ENCODE data around the gene INTS11. TPM values are rescaled to one million over a fixed set of nuclear protein-coding genes. Genes with fewer than 3 reads are reported as not detected.
A peak's percentile ranks its signal among the peaks of the same experiment; 100 is the strongest.

The INTS11 gene
- total RNA-seq, 2 donors from 2014 or later = 97.3 to 178 TPM

DNA sequence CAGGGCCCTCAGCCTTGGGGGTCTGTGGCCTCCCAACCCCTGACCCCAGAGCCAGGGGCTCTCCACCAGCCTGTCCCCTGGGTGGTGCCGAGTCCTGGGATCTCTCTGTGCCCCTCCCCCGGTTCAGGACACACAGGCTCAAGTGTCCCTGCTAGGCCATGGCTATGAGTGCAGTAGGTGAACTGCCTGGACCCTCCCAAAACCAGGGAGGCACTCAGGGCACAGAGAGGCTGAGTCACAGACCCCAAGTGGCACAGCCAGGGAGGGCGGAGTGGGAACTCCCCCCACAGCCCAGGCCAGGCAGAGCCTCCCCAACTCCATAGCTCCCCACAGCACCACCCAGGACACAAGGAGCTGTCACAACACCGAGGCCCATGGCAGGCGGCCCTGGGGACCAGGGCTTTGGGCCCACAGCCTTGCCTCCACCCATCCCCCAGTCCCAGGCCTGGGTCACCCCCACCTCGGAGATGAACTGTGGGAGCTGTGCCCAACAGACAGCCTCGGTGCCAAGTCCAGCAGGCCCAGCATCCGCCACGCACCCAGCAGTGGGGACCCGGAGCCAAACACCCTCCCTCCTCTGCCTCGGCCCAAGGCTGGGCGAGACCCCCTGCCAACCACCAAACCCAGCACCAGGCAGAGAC, 21.5 kb upstream of the INTS11 start:
- WGBS = 55% methylated on average over 10 of the region's 12 CpGs
- H3K27me3 ChIP-seq (replicated peaks; ENCODE audit: insufficient read depth) = no peaks in the 10 kb centered on the region
- H3K4me1 ChIP-seq (replicated peaks) = peaks cover 14% of the 10 kb centered on the region
- no peak for TF ChIP-seq POLR2AphosphoS5 (IDR thresholded peaks at IDR 0.05)
- TF ChIP-seq POLR2A (IDR thresholded peaks at IDR 0.05) = no peak
- TF ChIP-seq, protein P1, sequence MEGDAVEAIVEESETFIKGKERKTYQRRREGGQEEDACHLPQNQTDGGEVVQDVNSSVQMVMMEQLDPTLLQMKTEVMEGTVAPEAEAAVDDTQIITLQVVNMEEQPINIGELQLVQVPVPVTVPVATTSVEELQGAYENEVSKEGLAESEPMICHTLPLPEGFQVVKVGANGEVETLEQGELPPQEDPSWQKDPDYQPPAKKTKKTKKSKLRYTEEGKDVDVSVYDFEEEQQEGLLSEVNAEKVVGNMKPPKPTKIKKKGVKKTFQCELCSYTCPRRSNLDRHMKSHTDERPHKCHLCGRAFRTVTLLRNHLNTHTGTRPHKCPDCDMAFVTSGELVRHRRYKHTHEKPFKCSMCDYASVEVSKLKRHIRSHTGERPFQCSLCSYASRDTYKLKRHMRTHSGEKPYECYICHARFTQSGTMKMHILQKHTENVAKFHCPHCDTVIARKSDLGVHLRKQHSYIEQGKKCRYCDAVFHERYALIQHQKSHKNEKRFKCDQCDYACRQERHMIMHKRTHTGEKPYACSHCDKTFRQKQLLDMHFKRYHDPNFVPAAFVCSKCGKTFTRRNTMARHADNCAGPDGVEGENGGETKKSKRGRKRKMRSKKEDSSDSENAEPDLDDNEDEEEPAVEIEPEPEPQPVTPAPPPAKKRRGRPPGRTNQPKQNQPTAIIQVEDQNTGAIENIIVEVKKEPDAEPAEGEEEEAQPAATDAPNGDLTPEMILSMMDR (IDR thresholded peaks at IDR 0.05) = no peak
- H3K36me3 ChIP-seq = peaks cover 0 to 6% of the 10 kb centered on the region in 2 donors
- H3K9me3 ChIP-seq = no peaks in the 10 kb centered on the region
- H3K4me3 ChIP-seq = no peak overlapping the region
- intact Hi-C loops (cut with DNase I) = loop anchor here (5.0 kb wide), 1 partner anchor 39 kb away; the partner anchor contains the start of genes ACAP3 and PUSL1
- no peak overlapping the region for H3K27ac ChIP-seq
- DNase-seq (ENCODE audit: low spot score) = no peak

DNA sequence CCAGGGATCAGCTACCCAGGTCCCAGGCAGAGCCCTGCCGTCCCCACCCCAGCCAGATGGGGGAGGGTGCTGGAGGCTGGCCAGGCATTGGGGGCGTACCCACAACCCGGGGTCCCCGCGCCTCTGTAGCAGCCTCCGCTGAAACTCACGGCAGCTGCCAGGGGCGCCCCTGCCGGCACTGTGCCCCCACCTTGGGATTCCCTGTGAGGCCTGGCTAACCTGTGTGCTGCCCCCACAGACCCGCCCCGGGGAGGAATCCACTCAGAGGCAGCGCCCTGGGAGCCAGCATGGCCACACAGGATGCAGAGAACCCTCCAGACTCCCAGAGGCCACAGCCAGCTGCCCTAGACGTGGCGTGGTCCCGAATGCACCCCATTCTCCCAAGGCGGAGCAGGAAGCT, 20.9 kb upstream of the INTS11 start:
- no peaks in the 10 kb centered on the region for H3K27me3 ChIP-seq (replicated peaks; ENCODE audit: insufficient read depth)
- H3K4me3 ChIP-seq = no peak overlapping the region
- no peak overlapping the region for H3K27ac ChIP-seq
- DNase-seq (ENCODE audit: low spot score) = no peak
- TF ChIP-seq POLR2AphosphoS5 (IDR thresholded peaks at IDR 0.05) (no peak), POLR2A (IDR thresholded peaks at IDR 0.05) (no peak)
- TF ChIP-seq, protein P1 (IDR thresholded peaks at IDR 0.05) = no peak
- H3K36me3 ChIP-seq = peaks cover 0 to 6% of the 10 kb centered on the region in 2 donors
- H3K4me1 ChIP-seq (replicated peaks) = peaks cover 14% of the 10 kb centered on the region
- H3K9me3 ChIP-seq = no peaks in the 10 kb centered on the region
- intact Hi-C loops (cut with DNase I) = loop anchor here (5.0 kb wide), 1 partner anchor 38 kb away; the partner anchor contains the start of genes ACAP3 and PUSL1
- 78% methylated on average over 11 of the region's 16 CpGs for whole genome bisulfite sequencing

DNA sequence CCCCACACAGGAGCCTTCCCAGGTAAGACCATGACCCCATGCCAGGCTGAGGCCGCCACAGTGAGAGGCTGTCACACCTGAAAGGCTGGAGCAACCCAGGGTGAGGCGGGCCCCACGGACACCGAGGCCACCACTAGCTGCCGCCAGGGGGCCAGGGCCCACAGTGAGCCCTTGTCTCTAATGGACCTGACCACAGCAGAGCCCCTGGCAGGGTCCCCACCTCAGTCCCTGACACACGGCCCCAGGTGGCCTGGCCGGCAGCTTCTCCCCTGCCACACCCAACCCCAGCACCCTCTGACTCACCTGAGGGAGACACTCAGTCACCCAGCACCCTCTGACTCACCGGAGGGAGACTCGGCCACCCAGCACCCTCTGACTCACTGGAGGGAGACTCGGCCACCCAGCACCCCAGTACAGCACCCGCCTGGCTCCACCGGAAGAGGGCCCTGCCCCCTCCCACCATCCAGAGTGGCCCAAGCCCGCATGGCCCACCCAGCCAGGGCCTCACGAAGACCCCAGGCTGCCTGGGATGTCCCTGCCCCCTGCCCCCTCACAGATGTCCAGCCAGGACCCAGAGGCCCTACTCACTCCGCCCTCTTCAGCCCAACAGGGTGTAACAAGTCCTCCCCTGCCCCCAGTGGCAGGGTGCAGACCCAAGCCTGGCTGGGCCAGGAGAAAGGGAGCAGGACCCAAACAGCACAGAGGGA, 20.3 kb upstream of the INTS11 start:
- Histone ChIP-seq H3K4me1 (replicated peaks) (peaks cover 14% of the 10 kb centered on the region), H3K36me3 (peaks cover 0 to 6% of the 10 kb centered on the region in 2 donors), H3K27ac (no peak overlapping the region), H3K4me3 (no peak overlapping the region), H3K9me3 (no peaks in the 10 kb centered on the region), H3K27me3 (replicated peaks; ENCODE audit: insufficient read depth) (no peaks in the 10 kb centered on the region)
- no peak for DNase-seq (ENCODE audit: low spot score)
- TF ChIP-seq, protein P1 (IDR thresholded peaks at IDR 0.05) = peak in 2 of 4 experiments; percentile 27 to 30
- TF ChIP-seq POLR2A (IDR thresholded peaks at IDR 0.05) = no peak
- 68% methylated on average over 14 of the region's 15 CpGs for WGBS
- intact Hi-C loops (cut with DNase I) = loop anchor here (5.0 kb wide), 1 partner anchor 38 kb away; the partner anchor contains the start of genes ACAP3 and PUSL1

DNA sequence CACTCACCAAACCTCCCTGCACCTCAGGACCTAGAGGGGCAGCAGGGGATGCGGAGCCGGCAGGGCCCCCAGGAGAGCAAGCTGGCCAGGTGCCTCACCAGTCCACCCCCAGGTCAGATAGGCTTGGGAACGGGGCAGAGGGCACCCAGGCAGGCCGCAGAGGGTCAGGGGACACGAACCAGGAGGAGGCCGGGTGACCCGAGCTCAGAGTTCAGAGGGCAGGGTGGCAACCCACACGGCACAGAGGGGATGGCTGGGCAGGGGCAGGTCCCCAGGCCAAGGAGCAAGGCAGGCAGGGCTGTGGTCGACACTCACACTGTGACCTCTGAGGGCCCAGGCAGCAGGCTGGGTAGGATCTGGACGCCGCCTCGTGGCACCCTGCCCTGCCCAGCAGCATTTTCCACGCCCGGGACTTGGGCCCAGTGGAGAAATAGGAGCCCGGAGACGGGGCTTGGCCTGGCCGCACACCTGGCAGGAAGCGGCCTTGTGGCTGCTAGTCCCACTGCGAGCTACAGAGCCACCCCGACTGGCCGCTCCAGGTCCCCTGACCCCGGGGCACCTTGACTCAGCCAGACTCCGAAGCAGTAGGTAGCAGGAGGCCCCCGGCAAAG, 19.5 kb upstream of the INTS11 start:
- DNase-seq (ENCODE audit: low spot score) = no peak
- Histone ChIP-seq H3K4me3 (no peak overlapping the region), H3K4me1 (replicated peaks) (peaks cover 14% of the 10 kb centered on the region), H3K27me3 (replicated peaks; ENCODE audit: insufficient read depth) (no peaks in the 10 kb centered on the region), H3K36me3 (peaks cover 0 to 6% of the 10 kb centered on the region in 2 donors), H3K27ac (no peak overlapping the region), H3K9me3 (no peaks in the 10 kb centered on the region)
- no peak for TF ChIP-seq POLR2AphosphoS5 (IDR thresholded peaks at IDR 0.05)
- TF ChIP-seq POLR2A (IDR thresholded peaks at IDR 0.05) = no peak
- TF ChIP-seq, protein P1 (IDR thresholded peaks at IDR 0.05) = no peak
- intact Hi-C loops (cut with DNase I) = no loop called here
- WGBS = 91% methylated on average over 24 of the region's 24 CpGs

Data from prostate gland (tissue), 2 donors.